Activated CD4-positive, alpha-beta T cell treated with anti-CD3 and anti-CD28 coated beads for 36 hours (primary cell): ENCODE results near the gene ADAMTS13. TPM values are rescaled to one million over a fixed set of nuclear protein-coding genes. Genes with fewer than 3 reads are reported as not detected.

Source experiments
- ATAC-seq: fragments of 200-7000 bp; cut with Tn5 transposase; one replicate; pipeline ENCODE4 v1.10.0; 2021; ENCODE audit warnings: mild to moderate bottlenecking, moderate library complexity
- CTCF ChIA-PET: fragments of 350-600 bp; sonication (Branson Sonifier 250); formaldehyde crosslinking; loops from one replicate; lab custom pipeline; 2021; ENCODE audit warnings: antibody characterized with exemption; lab: Charles Lee
- POLR2A ChIA-PET: fragments of 350-600 bp; sonication (Branson Sonifier 250); formaldehyde crosslinking; loops from one replicate; lab custom pipeline; 2021; ENCODE audit warnings: antibody characterized with exemption, inconsistent platforms; lab: Charles Lee
- DNase-seq: peaks from one replicate; pipeline ENCODE4 v3.0.0-alpha.2; 2020
- H3K27ac Mint-ChIP-seq: one replicate; pipeline ENCODE4 v1.8.0; 2021; ENCODE audit warnings: mixed read lengths
- H3K27me3 Mint-ChIP-seq: one replicate; pipeline ENCODE4 v1.8.0; 2021; ENCODE audit warnings: mixed read lengths
- H3K36me3 Mint-ChIP-seq: one replicate; pipeline ENCODE4 v1.8.0; 2021; ENCODE audit warnings: low read depth, mixed read lengths
- H3K4me1 Mint-ChIP-seq: one replicate; pipeline ENCODE4 v1.8.0; 2021; ENCODE audit warnings: mixed read lengths
- H3K4me3 Mint-ChIP-seq: one replicate; pipeline ENCODE4 v1.8.0; 2021; ENCODE audit warnings: mild to moderate bottlenecking, moderate library complexity, mixed read lengths
- H3K9me3 Mint-ChIP-seq: one replicate; pipeline ENCODE4 v1.8.0; 2021; ENCODE audit warnings: low read depth, mixed read lengths
- intact Hi-C, 2 experiments: fragments of 100-400 bp; cut with DNase I in 1 of 2; cut with micrococcal nuclease in 1 of 2; formaldehyde crosslinking; loops; one replicate each; pipeline versions ENCODE4 v1.14.2 to v1.15.1; 2022 to 2024; cut with DNase I, micrococcal nuclease
- total RNA-seq, 2 experiments: library from RNA; stranded (reverse); gene quantifications; one replicate each; pipeline ENCODE4 v1.2.3, GENCODE V29; 2021

ADAMTS13 gene
- total RNA-seq, 2 experiments from 2014 or later, result 1.7 to 2.5 TPM

DNA sequence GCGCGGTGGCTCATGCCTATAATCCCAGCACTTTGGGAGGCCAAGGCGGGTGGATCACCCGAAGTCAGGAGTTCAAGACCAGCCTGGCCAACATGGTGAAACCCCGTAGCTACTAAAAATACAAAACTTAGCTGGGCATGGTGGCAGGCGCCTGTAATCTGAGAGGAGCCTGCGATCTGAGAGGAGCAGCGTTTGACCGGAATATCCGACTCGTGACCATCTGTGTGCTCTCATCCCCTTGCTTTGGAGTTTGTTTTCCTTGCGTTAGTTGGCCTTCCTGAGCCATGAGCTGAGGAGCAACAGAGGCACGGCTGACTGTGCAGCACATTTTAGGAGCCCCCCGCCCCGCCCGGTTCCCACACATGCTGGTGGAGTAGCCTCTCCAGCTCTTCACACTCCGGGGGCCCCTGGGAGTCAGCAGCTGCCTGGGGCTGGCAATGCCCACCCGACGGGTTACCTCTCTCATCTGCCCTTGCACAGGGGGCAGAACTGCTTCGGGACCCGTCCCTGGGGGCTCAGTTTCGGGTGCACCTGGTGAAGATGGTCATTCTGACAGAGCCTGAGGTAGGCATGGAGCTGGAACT lies 3.0 kb downstream of the ADAMTS13 start:
- Mint-ChIP-seq H3K4me3 (no peak overlapping the region), H3K27ac (no peak overlapping the region), H3K36me3 (no peaks in the 10 kb centered on the region), H3K9me3 (no peaks in the 10 kb centered on the region), H3K4me1 (peaks cover 19% of the 10 kb centered on the region), H3K27me3 (peaks cover 30% of the 10 kb centered on the region)
- no peak for ATAC-seq
- ChIA-PET POLR2A (no interaction called here), CTCF (interaction anchor here (1.3 kb wide), 1 partner anchor 84 kb away, joined by 3 read pairs; no protein-coding TSS in a partner anchor)
- DNase-seq, result no peak
- intact Hi-C loops, result no loop called here

DNA sequence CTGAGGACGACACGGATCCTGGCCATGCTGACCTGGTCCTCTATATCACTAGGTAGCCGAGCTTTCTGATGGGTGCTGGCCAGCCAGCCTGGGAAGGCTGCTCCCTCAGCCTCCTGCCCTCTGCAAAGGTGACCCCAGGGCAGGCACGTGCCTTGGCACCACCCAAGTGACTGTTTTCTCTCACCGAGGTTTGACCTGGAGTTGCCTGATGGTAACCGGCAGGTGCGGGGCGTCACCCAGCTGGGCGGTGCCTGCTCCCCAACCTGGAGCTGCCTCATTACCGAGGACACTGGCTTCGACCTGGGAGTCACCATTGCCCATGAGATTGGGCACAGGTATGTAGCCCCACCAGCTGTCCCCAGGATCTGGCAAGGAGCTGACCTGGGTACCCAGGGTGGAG lies 3.8 kb downstream of the ADAMTS13 start:
- ChIA-PET CTCF (interaction anchor here (1.3 kb wide), 1 partner anchor 84 kb away, joined by 3 read pairs; no protein-coding TSS in a partner anchor), POLR2A (no interaction called here)
- Mint-ChIP-seq H3K27ac (no peak overlapping the region), H3K36me3 (no peaks in the 10 kb centered on the region), H3K27me3 (peaks cover 32% of the 10 kb centered on the region), H3K9me3 (no peaks in the 10 kb centered on the region), H3K4me1 (peaks cover 14% of the 10 kb centered on the region), H3K4me3 (no peak overlapping the region)
- ATAC-seq (no peak), DNase-seq (no peak)
- intact Hi-C loops, result no loop called here

DNA sequence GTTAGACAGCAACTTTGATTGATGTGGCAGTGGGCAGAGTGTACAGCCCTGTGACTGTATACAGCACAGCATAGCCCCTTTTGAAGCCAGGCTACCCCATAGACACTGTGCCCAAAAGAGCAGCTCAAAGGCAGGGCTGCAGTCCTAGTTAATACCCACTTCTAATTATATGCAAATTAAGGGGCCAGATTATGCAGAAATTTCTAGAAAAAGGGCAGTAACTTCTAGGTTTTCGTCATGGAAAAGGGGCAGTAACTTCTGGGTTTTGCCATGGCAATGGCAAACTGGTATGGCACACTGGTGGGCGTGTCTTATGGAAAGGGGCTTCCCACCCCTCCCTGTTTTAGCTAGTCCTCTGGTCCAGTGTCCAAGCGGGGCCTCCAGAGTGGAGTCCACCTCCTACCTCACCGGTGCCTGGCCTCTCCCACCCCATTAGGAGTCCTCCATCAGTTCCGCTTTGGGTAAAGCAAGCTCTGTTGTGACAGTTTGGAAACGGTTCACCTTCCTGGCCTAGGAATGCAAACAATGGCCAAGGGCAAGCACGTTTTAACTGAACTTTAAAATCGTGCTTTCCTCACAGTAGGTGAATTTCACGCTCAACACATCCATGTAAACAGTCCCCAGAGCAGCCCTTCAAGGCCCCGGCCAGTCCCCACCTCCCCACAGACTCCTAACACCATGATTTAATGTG lies 5.6 kb downstream of the ADAMTS13 start:
- Mint-ChIP-seq H3K36me3 (no peaks in the 10 kb centered on the region), H3K27me3 (peaks cover 32% of the 10 kb centered on the region), H3K4me1 (peaks cover 3% of the 10 kb centered on the region), H3K9me3 (no peaks in the 10 kb centered on the region), H3K4me3 (peak overlapping the region; percentile 28), H3K27ac (no peak overlapping the region)
- no peak for ATAC-seq
- CTCF ChIA-PET, result no interaction called here
- POLR2A ChIA-PET, result no interaction called here
- intact Hi-C loops, result no loop called here
- DNase-seq, result no peak

DNA sequence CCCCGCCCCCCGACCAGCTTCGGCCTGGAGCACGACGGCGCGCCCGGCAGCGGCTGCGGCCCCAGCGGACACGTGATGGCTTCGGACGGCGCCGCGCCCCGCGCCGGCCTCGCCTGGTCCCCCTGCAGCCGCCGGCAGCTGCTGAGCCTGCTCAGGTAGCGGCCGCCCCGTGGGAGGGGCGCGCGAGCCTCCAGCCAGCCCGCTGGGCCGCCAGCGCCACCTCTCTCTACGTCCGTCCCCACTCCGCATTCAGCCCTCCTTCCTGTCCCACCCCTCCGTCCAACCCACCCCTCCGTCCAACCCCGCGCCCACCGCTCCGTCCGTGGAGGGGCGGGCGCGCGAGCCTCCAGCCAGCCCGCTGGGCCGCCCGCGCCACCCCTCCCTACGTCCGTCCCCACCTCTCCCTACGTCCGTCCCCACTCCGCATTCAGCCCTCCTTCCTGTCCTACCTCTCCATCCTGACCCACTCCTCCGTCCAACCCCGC lies 6.5 kb downstream of the ADAMTS13 start:
- intact Hi-C loops, result no loop called here
- Mint-ChIP-seq H3K4me1 (peaks cover 3% of the 10 kb centered on the region), H3K27me3 (peaks cover 32% of the 10 kb centered on the region), H3K4me3 (no peak overlapping the region), H3K36me3 (no peaks in the 10 kb centered on the region), H3K27ac (no peak overlapping the region), H3K9me3 (no peaks in the 10 kb centered on the region)
- CTCF ChIA-PET, result no interaction called here
- DNase-seq (no peak), ATAC-seq (peak; percentile 23)
- POLR2A ChIA-PET, result no interaction called here

DNA sequence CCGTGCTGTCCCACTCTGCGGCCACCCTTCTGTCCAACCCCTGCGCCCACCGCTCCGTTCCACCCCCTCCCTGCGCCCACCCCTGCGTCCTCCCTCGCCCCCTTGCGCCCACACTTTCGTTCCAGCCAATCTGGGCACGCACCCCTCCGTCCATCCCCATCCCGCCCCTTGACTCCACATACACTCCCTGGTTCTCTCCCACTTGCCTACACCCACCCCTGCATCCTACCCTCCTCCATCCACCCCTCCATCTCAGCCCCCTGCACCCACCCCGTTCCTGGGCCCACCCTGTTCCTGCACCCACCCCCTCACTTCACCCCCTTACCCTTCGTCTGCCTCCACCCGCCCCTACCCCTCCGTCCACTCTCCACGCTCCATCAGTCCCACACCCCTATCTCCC lies 7.0 kb downstream of the ADAMTS13 start:
- H3K4me3 Mint-ChIP-seq, result no peak overlapping the region
- POLR2A ChIA-PET, result no interaction called here

DNA sequence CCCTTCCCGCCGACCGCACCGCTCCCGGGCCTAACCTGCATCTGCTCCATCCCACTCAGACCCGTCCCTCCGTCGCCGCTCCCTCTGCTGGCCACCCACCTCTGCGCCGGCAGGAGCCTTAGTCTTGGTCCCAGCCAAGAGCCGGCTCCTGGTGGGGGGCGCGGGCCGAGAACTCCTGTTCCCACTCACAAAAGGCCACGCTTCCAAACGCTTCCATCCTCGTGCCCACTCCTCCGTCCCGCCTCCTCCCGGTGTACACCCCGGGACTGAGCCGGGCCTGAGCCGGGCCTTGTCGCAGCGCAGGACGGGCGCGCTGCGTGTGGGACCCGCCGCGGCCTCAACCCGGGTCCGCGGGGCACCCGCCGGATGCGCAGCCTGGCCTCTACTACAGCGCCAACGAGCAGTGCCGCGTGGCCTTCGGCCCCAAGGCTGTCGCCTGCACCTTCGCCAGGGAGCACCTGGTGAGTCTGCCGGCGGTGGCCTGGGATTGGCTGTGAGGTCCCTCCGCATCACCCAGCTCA lies 7.5 kb downstream of the ADAMTS13 start:
- peaks cover 29% of the 10 kb centered on the region for H3K27me3 Mint-ChIP-seq
- H3K9me3 Mint-ChIP-seq, result no peaks in the 10 kb centered on the region
- peaks cover 3% of the 10 kb centered on the region for H3K4me1 Mint-ChIP-seq
- no peak overlapping the region for H3K4me3 Mint-ChIP-seq
- ATAC-seq (no peak), DNase-seq (peak; percentile 47)
- ChIA-PET CTCF (interaction anchor here (0.6 kb wide), 2 partner anchors 17 to 60 kb away, joined by 3 read pairs; no protein-coding TSS in a partner anchor), POLR2A (no interaction called here)
- intact Hi-C loops, result no loop called here
- no peaks in the 10 kb centered on the region for H3K36me3 Mint-ChIP-seq
- no peak overlapping the region for H3K27ac Mint-ChIP-seq

More for the DNA sequence above, 7.0 kb downstream of the ADAMTS13 start:
- intact Hi-C loops, result no loop called here
- H3K36me3 Mint-ChIP-seq, result no peaks in the 10 kb centered on the region
- H3K27ac Mint-ChIP-seq, result no peak overlapping the region
- H3K27me3 Mint-ChIP-seq, result peaks cover 32% of the 10 kb centered on the region
- H3K4me1 Mint-ChIP-seq, result peaks cover 3% of the 10 kb centered on the region
- DNase-seq, result no peak
- CTCF ChIA-PET, result no interaction called here
- no peaks in the 10 kb centered on the region for H3K9me3 Mint-ChIP-seq
- ATAC-seq, result no peak

DNA sequence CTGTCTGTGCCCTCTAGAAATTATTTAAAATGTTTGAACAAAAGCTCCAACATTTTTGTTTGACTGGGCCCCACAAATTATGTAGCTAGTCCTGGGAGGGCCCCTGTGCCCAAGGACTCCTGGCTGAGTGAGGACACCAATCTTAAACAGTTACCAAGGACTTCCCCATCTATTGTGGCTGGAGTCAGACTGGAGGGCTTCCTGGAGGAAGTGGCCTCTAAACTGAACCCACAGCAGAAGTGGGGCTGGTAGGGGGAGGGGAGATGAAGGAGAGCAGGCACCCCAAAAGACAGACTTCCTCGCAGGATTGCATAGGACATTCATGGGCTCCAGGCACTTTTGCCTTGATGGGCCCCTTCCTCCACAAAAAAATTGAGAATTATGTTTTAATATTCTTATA lies 8.1 kb downstream of the ADAMTS13 start:
- ChIA-PET CTCF (interaction anchor here (0.6 kb wide), 1 partner anchor 18 kb away, joined by 3 read pairs; no protein-coding TSS in a partner anchor), POLR2A (no interaction called here)
- H3K4me3 Mint-ChIP-seq, result no peak overlapping the region
- intact Hi-C loops, result no loop called here
- H3K9me3 Mint-ChIP-seq, result no peaks in the 10 kb centered on the region
- H3K27me3 Mint-ChIP-seq, result peaks cover 28% of the 10 kb centered on the region
- no peak overlapping the region for H3K27ac Mint-ChIP-seq
- DNase-seq, result no peak
- peaks cover 3% of the 10 kb centered on the region for H3K4me1 Mint-ChIP-seq
- ATAC-seq, result no peak
- no peaks in the 10 kb centered on the region for H3K36me3 Mint-ChIP-seq

DNA sequence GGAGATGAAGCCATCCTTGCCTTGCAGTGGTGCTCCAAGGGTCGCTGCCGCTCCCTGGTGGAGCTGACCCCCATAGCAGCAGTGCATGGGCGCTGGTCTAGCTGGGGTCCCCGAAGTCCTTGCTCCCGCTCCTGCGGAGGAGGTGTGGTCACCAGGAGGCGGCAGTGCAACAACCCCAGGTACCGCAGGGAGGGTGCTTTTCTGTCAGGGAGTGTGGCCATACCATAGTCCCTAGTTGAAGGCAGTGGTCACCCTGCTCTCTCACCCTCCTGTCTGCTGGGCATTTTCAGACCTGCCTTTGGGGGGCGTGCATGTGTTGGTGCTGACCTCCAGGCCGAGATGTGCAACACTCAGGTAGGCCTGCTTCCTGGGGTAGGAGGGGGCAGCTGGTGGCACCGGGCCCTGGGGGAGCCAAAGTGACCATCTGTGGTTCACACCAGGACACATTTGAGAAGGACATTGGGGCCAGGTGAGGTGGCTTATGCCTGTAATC lies 11.2 kb downstream of the ADAMTS13 start:
- CTCF ChIA-PET, result interaction anchor here (0.7 kb wide), 1 partner anchor 10 kb away, joined by 3 read pairs; no protein-coding TSS in a partner anchor
- H3K9me3 Mint-ChIP-seq, result no peaks in the 10 kb centered on the region
- no peaks in the 10 kb centered on the region for H3K36me3 Mint-ChIP-seq
- POLR2A ChIA-PET, result no interaction called here
- ATAC-seq (no peak), DNase-seq (no peak)
- H3K4me1 Mint-ChIP-seq, result no peaks in the 10 kb centered on the region
- intact Hi-C loops, result no loop called here
- no peak overlapping the region for H3K27ac Mint-ChIP-seq
- no peak overlapping the region for H3K4me3 Mint-ChIP-seq
- peaks cover 5% of the 10 kb centered on the region for H3K27me3 Mint-ChIP-seq

DNA sequence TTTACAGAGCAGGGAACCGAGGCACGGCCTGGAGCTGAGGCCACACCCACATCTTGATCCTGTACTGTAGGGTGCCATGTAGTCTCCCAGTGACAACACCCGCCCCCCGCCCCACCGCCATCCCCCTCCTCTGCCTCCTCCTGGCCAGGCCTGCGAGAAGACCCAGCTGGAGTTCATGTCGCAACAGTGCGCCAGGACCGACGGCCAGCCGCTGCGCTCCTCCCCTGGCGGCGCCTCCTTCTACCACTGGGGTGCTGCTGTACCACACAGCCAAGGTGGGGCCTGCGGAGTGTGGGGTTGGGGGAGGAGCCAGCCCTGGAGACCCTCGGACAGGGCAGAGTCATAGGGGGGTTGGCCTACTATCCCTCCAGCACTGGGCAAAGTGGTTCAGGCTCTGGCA lies 14.5 kb downstream of the ADAMTS13 start:
- Mint-ChIP-seq H3K9me3 (no peaks in the 10 kb centered on the region), H3K27me3 (no peaks in the 10 kb centered on the region), H3K4me3 (no peak overlapping the region), H3K27ac (no peak overlapping the region), H3K4me1 (no peaks in the 10 kb centered on the region), H3K36me3 (no peaks in the 10 kb centered on the region)
- DNase-seq (no peak), ATAC-seq (no peak)
- CTCF ChIA-PET, result interaction anchor here (0.5 to 0.7 kb wide), 2 partner anchors 11 to 247 kb away, joined by 3 read pairs; no protein-coding TSS in a partner anchor
- POLR2A ChIA-PET, result no interaction called here
- intact Hi-C loops, result no loop called here

DNA sequence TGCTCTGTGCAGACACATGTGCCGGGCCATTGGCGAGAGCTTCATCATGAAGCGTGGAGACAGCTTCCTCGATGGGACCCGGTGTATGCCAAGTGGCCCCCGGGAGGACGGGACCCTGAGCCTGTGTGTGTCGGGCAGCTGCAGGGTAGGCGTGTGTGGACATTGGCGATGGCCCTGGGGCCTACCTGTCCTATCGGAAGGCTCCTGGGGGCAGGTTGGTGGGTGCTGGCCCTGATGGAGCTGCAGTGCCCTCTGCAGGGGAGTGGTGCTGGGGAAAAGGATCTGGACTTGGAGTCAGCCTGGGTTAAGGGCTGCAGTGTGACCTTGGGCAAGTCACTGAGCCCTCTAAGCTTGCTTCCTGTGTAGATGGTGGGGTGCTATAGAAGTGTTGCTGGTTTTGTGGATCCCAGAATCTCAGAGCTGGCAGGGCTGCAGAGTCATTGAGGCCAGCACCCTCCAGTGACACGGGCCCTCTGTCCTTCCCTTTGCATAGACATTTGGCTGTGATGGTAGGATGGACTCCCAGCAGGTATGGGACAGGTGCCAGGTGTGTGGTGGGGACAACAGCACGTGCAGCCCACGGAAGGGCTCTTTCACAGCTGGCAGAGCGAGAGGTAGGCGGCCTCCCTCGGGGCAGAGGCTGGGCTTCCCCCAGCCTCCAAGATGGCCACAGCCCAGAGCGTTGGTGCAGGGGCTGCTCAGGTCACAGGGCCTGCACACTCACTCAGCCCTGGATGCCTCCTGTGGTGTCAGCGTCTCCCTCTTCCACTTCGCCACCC lies 15.8 kb downstream of the ADAMTS13 start:
- Mint-ChIP-seq H3K4me1 (no peaks in the 10 kb centered on the region), H3K27ac (no peak overlapping the region), H3K4me3 (no peak overlapping the region), H3K36me3 (no peaks in the 10 kb centered on the region), H3K27me3 (no peaks in the 10 kb centered on the region), H3K9me3 (no peaks in the 10 kb centered on the region)
- peak; percentile 36 for DNase-seq
- peak; percentile 36 for ATAC-seq
- POLR2A ChIA-PET, result no interaction called here
- intact Hi-C loops, result no loop called here
- CTCF ChIA-PET, result no interaction called here

DNA sequence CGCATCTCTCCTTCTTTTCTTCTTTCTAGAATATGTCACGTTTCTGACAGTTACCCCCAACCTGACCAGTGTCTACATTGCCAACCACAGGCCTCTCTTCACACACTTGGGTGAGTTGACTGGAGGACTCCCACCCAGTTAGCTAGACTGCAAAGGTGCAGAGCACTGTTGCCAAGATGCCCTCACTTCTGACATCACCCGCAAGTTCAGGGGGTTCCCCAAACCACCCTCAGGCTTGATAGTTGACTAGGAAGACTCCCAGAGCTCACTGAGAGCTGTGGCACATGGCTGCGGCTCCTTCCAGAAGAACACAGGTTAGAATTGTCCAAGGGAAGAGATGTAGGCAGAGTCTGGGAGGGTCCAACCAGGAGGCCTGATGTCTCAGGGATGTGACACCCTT lies 17.2 kb downstream of the ADAMTS13 start:
- CTCF ChIA-PET, result interaction anchor here (1.0 kb wide), 1 partner anchor 201 kb away, joined by 3 read pairs; no protein-coding TSS in a partner anchor
- Mint-ChIP-seq H3K27me3 (no peaks in the 10 kb centered on the region), H3K4me1 (no peaks in the 10 kb centered on the region), H3K27ac (no peak overlapping the region), H3K4me3 (no peak overlapping the region), H3K36me3 (no peaks in the 10 kb centered on the region), H3K9me3 (no peaks in the 10 kb centered on the region)
- POLR2A ChIA-PET, result no interaction called here
- peak; percentile 68 for ATAC-seq
- intact Hi-C loops, result no loop called here
- peak; percentile 33 for DNase-seq
